Naive B cell (primary cell): ENCODE data around the gene ECE2. TPM values are rescaled to one million over a fixed set of nuclear protein-coding genes. Genes with fewer than 3 reads are reported as not detected.

Experiments used
- ATAC-seq, 2 donors: fragments of 150-1000 bp; cut with Tn5 transposase; 2 replicates each; pipeline ENCODE4 v1.10.0; 2021; ENCODE audit warnings: low read depth in 2 of 2, mild to moderate bottlenecking in 2 of 2, moderate library complexity in 2 of 2
- DNase-seq: peaks from one replicate; pipeline ENCODE4 v3.0.0; 2022
- H3K27ac Mint-ChIP-seq, 6 donors: one replicate each; pipeline ENCODE4 v1.8.0; 2020 to 2022; ENCODE audit warnings: mild to moderate bottlenecking in 6 of 6, mixed read lengths in 6 of 6, moderate library complexity in 5 of 6, inconsistent platforms in 2 of 6
- H3K27me3 Mint-ChIP-seq, 3 donors: one replicate each; pipeline ENCODE4 v1.8.0; 2021 to 2022; ENCODE audit warnings: mixed read lengths in 3 of 3, mild to moderate bottlenecking in 1 of 3
- H3K36me3 Mint-ChIP-seq, 2 donors: one replicate each; pipeline ENCODE4 v1.8.0; 2020 to 2022; ENCODE audit warnings: mixed read lengths in 2 of 2, inconsistent platforms in 1 of 2, mild to moderate bottlenecking in 1 of 2
- H3K4me1 Mint-ChIP-seq, 3 donors: one replicate each; pipeline ENCODE4 v1.8.0; 2020 to 2022; ENCODE audit warnings: mixed read lengths in 3 of 3, inconsistent platforms in 1 of 3, mild to moderate bottlenecking in 1 of 3, moderate library complexity in 1 of 3
- H3K4me3 Mint-ChIP-seq, 8 donors: one replicate each; pipeline ENCODE4 v1.8.0; 2020 to 2022; ENCODE audit warnings: mild to moderate bottlenecking in 8 of 8, mixed read lengths in 8 of 8, moderate library complexity in 8 of 8, inconsistent platforms in 2 of 8
- H3K9me3 Mint-ChIP-seq, 7 donors: one replicate each; pipeline ENCODE4 v1.8.0; 2020 to 2022; ENCODE audit warnings: mixed read lengths in 7 of 7, mild to moderate bottlenecking in 5 of 7, inconsistent platforms in 2 of 7, moderate library complexity in 1 of 7
- polyA plus RNA-seq, 6 donors: library from polyadenylated mRNA; unstranded; fragments of 300-500 nt; fragmentation: Illumina TruSeq; gene quantifications; one replicate each; pipeline ENCODE4 v1.2.3, GENCODE V29; 2021; ENCODE audit warnings: low read depth in 6 of 6

The ECE2 gene
- polyA plus RNA-seq, 6 donors from 2014 or later = not detected

DNA sequence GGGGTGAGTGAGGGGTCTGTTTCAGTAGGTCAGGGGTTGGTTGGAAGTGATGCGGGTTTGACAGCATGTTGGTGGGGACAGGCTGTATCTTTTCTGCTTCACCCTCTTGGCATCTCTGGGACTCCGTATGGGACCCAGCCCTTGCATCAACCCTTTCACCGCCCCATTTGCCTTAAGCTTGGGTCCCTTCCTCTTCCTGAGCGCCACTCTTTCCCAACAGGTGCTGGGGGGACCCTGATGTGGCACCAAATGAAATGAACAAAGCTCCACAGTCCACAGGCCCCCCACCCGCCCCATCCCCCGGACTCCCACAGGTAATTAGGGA is 39.7 kb downstream of the ECE2 start:
- Mint-ChIP-seq H3K27me3 (no peaks in the 10 kb centered on the region), H3K4me3 (peak overlapping the region; percentile 50 to 92 (median 84)), H3K4me1 (peaks cover 24 to 36% (median 33%) of the 10 kb centered on the region in 3 donors), H3K9me3 (no peaks in the 10 kb centered on the region), H3K27ac (peak overlapping the region; percentile 61 to 97 (median 78)), H3K36me3 (no peaks in the 10 kb centered on the region)
- ATAC-seq (no peak), DNase-seq (no peak)

GRCh38 chr3:184315871-184316661 is 40.2 kb downstream of the ECE2 start:
- no peaks in the 10 kb centered on the region for H3K27me3 Mint-ChIP-seq
- ATAC-seq (no peak), DNase-seq (no peak)
- H3K4me3 Mint-ChIP-seq = peak overlapping the region; percentile 50 to 92 (median 83)
- peak overlapping the region; percentile 61 to 97 (median 80) for H3K27ac Mint-ChIP-seq
- peaks cover 0 to 5% of the 10 kb centered on the region in 2 donors for H3K36me3 Mint-ChIP-seq
- no peaks in the 10 kb centered on the region for H3K9me3 Mint-ChIP-seq
- peaks cover 24 to 36% (median 33%) of the 10 kb centered on the region in 3 donors for H3K4me1 Mint-ChIP-seq

GRCh38 chr3:184316792-184317191 is 41.0 kb downstream of the ECE2 start:
- Mint-ChIP-seq H3K4me1 (peaks cover 24 to 36% (median 33%) of the 10 kb centered on the region in 3 donors), H3K9me3 (no peaks in the 10 kb centered on the region), H3K4me3 (peak overlapping the region in 6 of 8 donors; percentile 2 to 88 (median 60)), H3K36me3 (peaks cover 0 to 13% of the 10 kb centered on the region in 2 donors), H3K27ac (peak overlapping the region in 3 of 6 donors; percentile 52 to 97 (median 81)), H3K27me3 (no peaks in the 10 kb centered on the region)
- DNase-seq (no peak), ATAC-seq (no peak)

- DNase-seq (no peak), ATAC-seq (no peak)
- Mint-ChIP-seq H3K36me3 (peaks cover 2 to 17% of the 10 kb centered on the region in 2 donors), H3K4me3 (peak overlapping the region in 5 of 8 donors; percentile 43 to 88 (median 56)), H3K27ac (peak overlapping the region in 2 of 6 donors; percentile 60 to 70), H3K4me1 (peaks cover 24 to 36% (median 33%) of the 10 kb centered on the region in 3 donors), H3K9me3 (no peaks in the 10 kb centered on the region), H3K27me3 (no peaks in the 10 kb centered on the region)
These were observed 41.4 kb downstream of the ECE2 start for GRCh38 chr3:184317201-184317600.

- Mint-ChIP-seq H3K4me1 (peaks cover 24 to 36% (median 27%) of the 10 kb centered on the region in 3 donors), H3K9me3 (no peaks in the 10 kb centered on the region), H3K27ac (peak overlapping the region in 1 of 6 donors; percentile 86), H3K4me3 (peak overlapping the region in 1 of 8 donors; percentile 21), H3K36me3 (peaks cover 18 to 41% of the 10 kb centered on the region in 2 donors), H3K27me3 (no peaks in the 10 kb centered on the region)
- ATAC-seq = no peak
- no peak for DNase-seq
These were observed 44.3 kb downstream of the ECE2 start for GRCh38 chr3:184320104-184320445.

- H3K27me3 Mint-ChIP-seq = no peaks in the 10 kb centered on the region
- ATAC-seq (no peak), DNase-seq (no peak)
- peaks cover 18 to 51% of the 10 kb centered on the region in 2 donors for H3K36me3 Mint-ChIP-seq
- H3K4me3 Mint-ChIP-seq = no peak overlapping the region
- no peak overlapping the region for H3K27ac Mint-ChIP-seq
- H3K4me1 Mint-ChIP-seq = peaks cover 15 to 25% (median 19%) of the 10 kb centered on the region in 3 donors
- no peaks in the 10 kb centered on the region for H3K9me3 Mint-ChIP-seq
These were observed 45.8 kb downstream of the ECE2 start for GRCh38 chr3:184321666-184322065.

DNA sequence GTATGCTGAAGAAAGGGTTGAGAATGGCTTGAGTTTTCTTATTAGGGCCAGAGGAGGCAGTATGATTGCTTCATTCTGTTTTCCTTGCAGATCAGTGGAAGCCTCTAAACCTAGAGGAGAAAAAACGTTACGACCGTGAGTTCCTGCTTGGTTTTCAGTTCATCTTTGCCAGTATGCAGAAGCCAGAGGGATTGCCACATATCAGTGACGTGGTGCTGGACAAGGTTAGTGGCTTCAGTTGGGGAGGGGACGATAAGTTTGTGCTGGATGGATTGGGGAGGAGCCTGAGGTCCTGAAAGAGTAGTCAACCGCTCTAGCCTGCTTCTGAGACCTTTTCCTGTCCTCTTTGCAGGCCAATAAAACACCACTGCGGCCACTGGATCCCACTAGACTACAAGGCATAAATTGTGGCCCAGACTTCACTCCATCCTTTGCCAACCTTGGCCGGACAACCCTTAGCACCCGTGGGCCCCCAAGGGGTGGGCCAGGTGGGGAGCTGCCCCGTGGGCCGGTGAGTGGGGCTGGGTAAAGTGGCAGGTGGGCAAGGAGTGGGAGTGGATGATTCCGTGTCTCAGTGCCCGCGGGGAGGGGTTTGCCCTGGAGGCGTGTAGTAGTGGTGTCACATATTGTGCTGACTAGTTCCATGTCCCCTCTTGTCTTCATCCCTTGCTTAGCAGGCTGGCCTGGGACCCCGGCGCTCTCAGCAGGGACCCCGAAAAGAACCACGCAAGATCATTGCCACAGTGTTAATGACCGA is 47.1 kb downstream of the ECE2 start:
- H3K4me1 Mint-ChIP-seq = peaks cover 4 to 12% (median 7%) of the 10 kb centered on the region in 3 donors
- no peaks in the 10 kb centered on the region for H3K27me3 Mint-ChIP-seq
- H3K27ac Mint-ChIP-seq = no peak overlapping the region
- H3K9me3 Mint-ChIP-seq = no peaks in the 10 kb centered on the region
- H3K36me3 Mint-ChIP-seq = peaks cover 27 to 63% of the 10 kb centered on the region in 2 donors
- DNase-seq (no peak), ATAC-seq (no peak)
- peak overlapping the region in 1 of 8 donors; percentile 12 for H3K4me3 Mint-ChIP-seq

GRCh38 chr3:184323696-184324095 is 47.9 kb downstream of the ECE2 start:
- no peaks in the 10 kb centered on the region for H3K9me3 Mint-ChIP-seq
- peaks cover 27 to 68% of the 10 kb centered on the region in 2 donors for H3K36me3 Mint-ChIP-seq
- peak overlapping the region in 1 of 8 donors; percentile 31 for H3K4me3 Mint-ChIP-seq
- H3K27me3 Mint-ChIP-seq = no peaks in the 10 kb centered on the region
- no peak for DNase-seq
- no peak for ATAC-seq
- peak overlapping the region in 2 of 6 donors; percentile 47 to 68 for H3K27ac Mint-ChIP-seq
- peaks cover 3 to 10% (median 4%) of the 10 kb centered on the region in 3 donors for H3K4me1 Mint-ChIP-seq

GRCh38 chr3:184325269-184325668 is 49.4 kb downstream of the ECE2 start:
- Mint-ChIP-seq H3K9me3 (no peaks in the 10 kb centered on the region), H3K36me3 (peaks cover 27 to 81% of the 10 kb centered on the region in 2 donors), H3K27ac (peak overlapping the region in 1 of 6 donors; percentile 56)

GRCh38 chr3:184325715-184326369 is 50.0 kb downstream of the ECE2 start:
- no peaks in the 10 kb centered on the region for H3K4me1 Mint-ChIP-seq
- DNase-seq (no peak), ATAC-seq (no peak)
- no peaks in the 10 kb centered on the region for H3K27me3 Mint-ChIP-seq
- H3K9me3 Mint-ChIP-seq = no peaks in the 10 kb centered on the region
- peaks cover 27 to 79% of the 10 kb centered on the region in 2 donors for H3K36me3 Mint-ChIP-seq
- H3K4me3 Mint-ChIP-seq = no peak overlapping the region
- H3K27ac Mint-ChIP-seq = peak overlapping the region in 1 of 6 donors; percentile 65

More at GRCh38 chr3:184325269-184325668, 49.4 kb downstream of the ECE2 start:
- H3K27me3 Mint-ChIP-seq = no peaks in the 10 kb centered on the region
- H3K4me1 Mint-ChIP-seq = no peaks in the 10 kb centered on the region
- DNase-seq = no peak
- ATAC-seq = no peak
- no peak overlapping the region for H3K4me3 Mint-ChIP-seq

- H3K4me3 Mint-ChIP-seq = no peak overlapping the region
- peaks cover 26 to 72% of the 10 kb centered on the region in 2 donors for H3K36me3 Mint-ChIP-seq
- H3K27ac Mint-ChIP-seq = peak overlapping the region in 2 of 6 donors; percentile 51 to 57
- DNase-seq (no peak), ATAC-seq (no peak)
- no peaks in the 10 kb centered on the region for H3K9me3 Mint-ChIP-seq
- no peaks in the 10 kb centered on the region for H3K27me3 Mint-ChIP-seq
- no peaks in the 10 kb centered on the region for H3K4me1 Mint-ChIP-seq
These were observed 51.3 kb downstream of the ECE2 start for GRCh38 chr3:184327171-184327570.

DNA sequence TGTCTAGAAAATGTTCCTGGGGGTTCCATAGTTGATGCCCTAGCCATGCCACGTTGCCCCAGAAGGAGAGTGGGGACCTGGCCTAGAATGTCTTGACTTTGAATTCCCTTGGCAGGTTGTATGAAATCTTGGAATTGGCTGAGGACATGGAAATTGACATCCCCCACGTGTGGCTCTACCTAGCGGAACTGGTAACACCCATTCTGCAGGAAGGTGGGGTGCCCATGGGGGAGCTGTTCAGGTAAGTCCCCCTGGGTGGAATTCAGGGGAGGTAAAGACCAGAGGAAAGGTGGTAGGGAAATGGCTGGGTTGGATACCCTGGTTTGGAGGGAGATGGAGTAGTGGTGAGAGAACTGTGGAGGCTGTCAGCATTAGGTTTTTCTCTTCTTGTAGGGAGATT is 52.7 kb downstream of the ECE2 start:
- DNase-seq (no peak), ATAC-seq (no peak)
- no peak overlapping the region for H3K4me3 Mint-ChIP-seq
- no peaks in the 10 kb centered on the region for H3K9me3 Mint-ChIP-seq
- H3K4me1 Mint-ChIP-seq = peaks cover 0 to 9% (median 0%) of the 10 kb centered on the region in 3 donors
- H3K36me3 Mint-ChIP-seq = peaks cover 19 to 74% of the 10 kb centered on the region in 2 donors
- peak overlapping the region in 2 of 6 donors; percentile 10 to 45 for H3K27ac Mint-ChIP-seq
- H3K27me3 Mint-ChIP-seq = no peaks in the 10 kb centered on the region

DNA sequence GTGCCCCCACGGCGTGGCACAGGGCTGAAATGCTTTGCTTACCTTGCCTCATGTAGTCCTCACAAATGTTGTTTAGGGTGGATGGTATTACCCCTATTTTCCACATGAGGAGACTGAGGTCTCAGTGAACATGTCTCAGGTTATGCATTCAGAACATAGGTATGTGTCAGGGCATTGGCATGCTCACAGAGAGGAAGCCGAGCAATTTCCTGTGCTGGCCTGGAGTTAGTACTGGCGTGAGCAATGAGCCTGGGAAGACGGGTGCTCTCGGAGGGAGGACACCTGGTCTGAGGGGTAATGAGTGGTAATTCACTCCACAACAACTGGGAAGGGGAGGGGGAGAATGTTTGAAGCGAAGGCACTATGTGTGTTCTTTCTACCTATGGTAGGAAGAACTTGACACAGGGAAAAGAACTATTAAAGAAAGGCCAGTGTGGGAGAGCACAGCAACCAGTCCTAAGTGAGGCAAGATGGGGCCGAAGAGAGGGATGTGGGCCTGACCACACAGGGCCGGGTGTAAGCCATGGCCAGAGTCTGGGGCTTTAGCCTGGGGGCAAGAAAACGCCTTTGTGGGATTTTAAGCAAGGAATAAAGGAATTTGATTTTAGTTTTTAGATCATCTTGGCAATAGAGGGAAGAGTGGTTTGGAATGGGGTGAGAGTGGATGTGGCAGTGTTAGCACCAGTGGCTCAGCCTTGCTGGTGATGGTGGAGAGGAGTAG is 56.7 kb downstream of the ECE2 start:
- Mint-ChIP-seq H3K27ac (peak overlapping the region; percentile 13 to 93 (median 76)), H3K4me3 (peak overlapping the region in 1 of 8 donors; percentile 73), H3K4me1 (peaks cover 15 to 23% (median 21%) of the 10 kb centered on the region in 3 donors), H3K27me3 (peaks cover 0 to 5% (median 0%) of the 10 kb centered on the region in 3 donors), H3K36me3 (peaks cover 1 to 42% of the 10 kb centered on the region in 2 donors), H3K9me3 (no peaks in the 10 kb centered on the region)
- no peak for DNase-seq
- ATAC-seq = no peak
